VCaP (cell line): ENCODE results near the gene ZNFX1.
A peak's percentile ranks its signal among the peaks of the same experiment; 100 is the strongest.

ENCODE experiments used
- H3K27ac ChIP-seq: fragments of 450-650 bp; 2 replicates; pipeline ENCODE4 v1.5.1; 2017
- TF ChIP-seq, protein P1 (sequence below): fragments of 450-650 bp; conservative IDR thresholded peaks from 2 replicates; pipeline ENCODE4 v1.5.1; 2017; ENCODE audit warnings: mild to moderate bottlenecking, moderate library complexity

Gene ZNFX1

DNA sequence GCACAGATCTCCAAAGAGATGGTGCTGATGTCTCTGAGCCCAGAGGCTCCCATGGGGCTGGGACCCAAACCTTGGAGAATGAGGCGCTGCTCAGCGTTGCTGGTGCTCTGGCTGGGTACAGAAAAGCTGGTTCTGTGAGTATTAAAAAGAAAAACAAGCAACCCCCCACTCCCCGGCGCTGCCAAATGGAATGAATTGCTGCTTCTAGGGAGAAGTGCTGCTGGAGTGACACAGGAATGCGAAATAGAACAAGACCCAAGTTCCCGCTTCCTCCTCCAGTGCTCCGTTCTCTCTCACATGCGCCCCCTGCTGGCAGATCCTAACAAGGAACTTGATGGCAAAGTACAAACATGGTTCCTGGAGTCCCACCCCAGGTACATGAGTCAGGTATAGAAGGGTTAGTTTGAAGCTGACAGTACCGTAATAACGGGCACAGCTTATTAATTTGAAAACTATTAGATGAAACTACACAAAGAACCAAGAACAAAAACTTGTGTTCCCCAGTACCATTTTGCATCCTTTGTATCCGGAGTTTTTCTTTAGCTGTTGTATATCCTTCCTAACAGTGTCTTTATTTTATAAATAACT, 60.8 kb downstream of the ZNFX1 start:
- TF ChIP-seq, protein P1, sequence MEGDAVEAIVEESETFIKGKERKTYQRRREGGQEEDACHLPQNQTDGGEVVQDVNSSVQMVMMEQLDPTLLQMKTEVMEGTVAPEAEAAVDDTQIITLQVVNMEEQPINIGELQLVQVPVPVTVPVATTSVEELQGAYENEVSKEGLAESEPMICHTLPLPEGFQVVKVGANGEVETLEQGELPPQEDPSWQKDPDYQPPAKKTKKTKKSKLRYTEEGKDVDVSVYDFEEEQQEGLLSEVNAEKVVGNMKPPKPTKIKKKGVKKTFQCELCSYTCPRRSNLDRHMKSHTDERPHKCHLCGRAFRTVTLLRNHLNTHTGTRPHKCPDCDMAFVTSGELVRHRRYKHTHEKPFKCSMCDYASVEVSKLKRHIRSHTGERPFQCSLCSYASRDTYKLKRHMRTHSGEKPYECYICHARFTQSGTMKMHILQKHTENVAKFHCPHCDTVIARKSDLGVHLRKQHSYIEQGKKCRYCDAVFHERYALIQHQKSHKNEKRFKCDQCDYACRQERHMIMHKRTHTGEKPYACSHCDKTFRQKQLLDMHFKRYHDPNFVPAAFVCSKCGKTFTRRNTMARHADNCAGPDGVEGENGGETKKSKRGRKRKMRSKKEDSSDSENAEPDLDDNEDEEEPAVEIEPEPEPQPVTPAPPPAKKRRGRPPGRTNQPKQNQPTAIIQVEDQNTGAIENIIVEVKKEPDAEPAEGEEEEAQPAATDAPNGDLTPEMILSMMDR, result peak; percentile 93
- H3K27ac ChIP-seq, result peak overlapping the region; percentile 90; the same call in 1 of the 2 replicates

DNA sequence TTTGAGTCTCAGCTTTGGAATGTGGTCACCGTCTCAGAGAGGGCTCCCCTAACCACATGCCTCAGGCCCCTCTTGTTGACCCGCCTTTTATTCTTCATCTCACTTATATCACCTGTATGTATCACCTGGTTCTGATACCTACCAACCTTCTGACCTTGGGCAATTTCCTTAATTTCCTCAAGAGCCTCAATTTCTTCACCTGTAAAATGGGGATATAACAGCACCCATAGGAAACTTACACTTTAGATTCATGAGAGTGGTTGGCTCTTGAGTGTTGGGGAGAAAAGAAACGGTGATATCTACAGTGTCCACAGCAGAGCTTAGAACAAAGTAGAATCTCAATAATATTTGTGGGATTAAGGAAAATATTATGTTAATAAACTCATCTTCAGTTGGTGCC, 62.6 kb downstream of the ZNFX1 start:
- no peak overlapping the region for H3K27ac ChIP-seq
- TF ChIP-seq, protein P1, result no peak

DNA sequence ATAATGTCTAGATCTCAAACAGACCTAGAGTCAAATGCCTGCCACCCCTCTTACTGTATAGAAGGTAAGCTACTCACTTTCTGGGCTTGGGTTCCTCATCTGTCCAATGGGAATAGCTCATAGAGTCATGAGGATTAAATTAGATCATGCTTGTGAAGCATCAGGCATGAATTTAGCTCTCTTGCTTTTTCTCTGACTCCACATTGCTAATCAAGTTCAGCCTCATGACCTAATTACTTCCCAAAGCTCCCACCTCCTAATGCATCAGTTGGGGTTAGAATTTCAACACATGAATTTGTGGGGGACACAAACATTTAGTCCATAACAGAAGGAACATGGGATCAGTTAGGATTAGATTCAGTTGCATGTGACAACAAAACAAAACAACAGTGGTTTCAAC, 63.3 kb downstream of the ZNFX1 start:
- no peak overlapping the region for H3K27ac ChIP-seq
- TF ChIP-seq, protein P1, result no peak

DNA sequence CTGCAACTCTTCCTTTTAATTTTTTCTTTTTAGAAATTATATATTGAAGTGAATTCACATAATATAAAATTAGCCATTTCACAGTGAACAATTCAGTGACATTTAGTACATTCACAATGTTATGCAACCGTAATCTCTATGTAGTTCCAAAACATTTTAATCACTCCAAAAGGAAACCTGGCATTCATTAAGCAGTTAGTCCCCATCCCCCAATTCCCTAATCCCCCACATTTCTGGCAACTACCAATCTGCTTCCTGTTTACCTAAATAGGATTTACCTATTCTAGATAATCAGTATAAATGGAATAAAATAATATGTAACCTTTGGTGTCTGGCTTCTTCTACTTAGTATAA, 67.1 kb downstream of the ZNFX1 start:
- TF ChIP-seq, protein P1, result no peak

DNA sequence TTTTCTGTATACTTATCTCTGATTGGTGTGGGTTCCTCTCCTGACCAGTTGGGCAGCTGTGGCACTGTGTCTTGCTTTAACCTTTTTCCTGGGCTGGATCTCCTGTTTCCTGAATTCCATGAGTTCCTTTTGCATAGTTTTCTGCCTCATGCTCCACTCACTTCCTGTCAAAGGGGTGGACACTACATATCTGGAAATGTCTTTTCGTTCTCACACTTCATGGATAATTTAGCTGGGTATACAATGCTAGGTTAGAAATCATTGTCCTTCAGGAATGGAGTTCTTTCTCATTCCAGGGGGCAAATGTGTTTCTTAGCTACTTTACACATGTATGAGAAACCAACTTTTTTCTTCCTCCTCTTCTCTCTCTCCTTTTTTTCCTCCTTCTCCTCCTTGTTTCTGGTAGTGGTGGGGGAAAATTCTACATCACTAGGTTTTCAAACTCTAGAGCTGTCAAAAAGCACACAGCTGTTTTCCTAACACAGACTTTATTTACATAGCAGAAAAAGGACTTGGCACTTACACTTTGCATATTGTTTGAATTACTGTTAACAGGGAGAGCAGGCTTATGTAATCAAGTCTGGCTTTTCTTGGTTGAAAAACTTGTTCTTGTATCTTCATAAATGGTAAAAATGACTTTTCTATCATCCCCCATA, 67.6 kb downstream of the ZNFX1 start:
- TF ChIP-seq, protein P1, result no peak
- H3K27ac ChIP-seq, result peak overlapping the region; percentile 60

More for the DNA sequence above, 67.1 kb downstream of the ZNFX1 start:
- H3K27ac ChIP-seq, result peak overlapping the region; percentile 60

DNA sequence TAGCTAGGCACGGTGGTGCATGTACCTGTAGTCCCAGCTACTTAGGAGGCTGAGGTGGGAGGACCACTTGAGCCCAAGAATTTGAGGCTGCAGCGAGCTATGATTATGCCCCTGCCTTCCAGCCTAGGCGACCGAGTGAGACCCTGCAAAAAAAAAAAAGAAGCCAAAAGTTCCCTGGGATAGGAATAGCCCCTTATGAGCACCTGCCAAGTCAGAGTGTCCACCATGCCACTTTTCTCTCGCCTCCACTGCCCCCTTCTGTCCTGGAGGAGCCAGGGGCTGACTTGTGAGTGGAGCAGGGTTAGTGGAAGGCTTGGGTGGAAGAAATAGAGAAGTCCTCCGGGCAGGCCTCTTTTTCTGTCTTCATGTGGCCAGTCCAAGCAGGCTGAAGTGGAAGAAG, 70.8 kb downstream of the ZNFX1 start:
- TF ChIP-seq, protein P1, result 0 out of 2 replicates have a peak, but pooled peaks have one; percentile 9
- no peak overlapping the region for H3K27ac ChIP-seq

DNA sequence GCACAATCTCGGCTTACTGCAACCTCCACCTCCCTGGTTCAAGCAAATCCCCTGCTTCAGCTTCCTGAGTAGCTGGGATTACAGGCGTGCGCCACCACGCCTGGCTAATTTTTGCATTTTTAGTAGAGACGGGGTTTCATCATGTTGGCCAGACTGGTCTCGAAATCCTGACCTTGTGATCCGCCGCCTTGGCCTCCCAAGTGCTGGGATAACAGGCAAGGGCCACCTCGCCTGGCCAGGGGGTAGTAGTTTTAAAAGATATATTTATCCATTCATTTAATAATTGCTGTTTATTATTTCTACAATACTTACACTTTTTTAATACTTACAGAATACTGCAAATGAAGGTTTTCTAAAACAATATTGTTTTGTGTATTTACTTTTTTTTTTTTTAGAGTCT, 74.1 kb downstream of the ZNFX1 start:
- H3K27ac ChIP-seq, result no peak overlapping the region
- TF ChIP-seq, protein P1, result no peak
